Keratinocyte (primary cell): ENCODE results near the gene CERK. TPM values are rescaled to one million over a fixed set of nuclear protein-coding genes. Genes with fewer than 3 reads are reported as not detected.
A peak's percentile ranks its signal among the peaks of the same experiment; 100 is the strongest.

Experiments
- DNase-seq: peaks from one replicate; pipeline ENCODE4 v3.0.0-alpha.2; 2011; ENCODE audit warnings: low read depth, missing footprints, low spot score
- FAIRE-seq: peaks from 2 replicates; lab custom pipeline; 2011; peaks lifted over from hg19 to GRCh38; lab: Jason Lieb, UNC
- H2AFZ ChIP-seq: 2 replicates; pipeline ENCODE4 v1.6.0; 2012; ENCODE audit warnings: low read length, control low read depth, inconsistent platforms; ENCODE audit not compliant: control insufficient read depth
- H3K27ac ChIP-seq: 2 replicates; pipeline ENCODE4 v1.5.1; 2011; ENCODE audit warnings: low read length; ENCODE audit not compliant: control insufficient read depth, insufficient read depth
- H3K27me3 ChIP-seq: 3 replicates; pipeline ENCODE4 v1.6.0; 2011; ENCODE audit warnings: low read length; ENCODE audit not compliant: control insufficient read depth, insufficient read depth; ENCODE audit errors: extremely low read depth
- H3K36me3 ChIP-seq, 2 experiments: 2 replicates in 1 of 2; 3 replicates in 1 of 2; pipeline ENCODE4 v1.5.1; 2011; ENCODE audit warnings: low read length in 2 of 2, mild to moderate bottlenecking in 1 of 2; ENCODE audit not compliant: control insufficient read depth in 2 of 2, insufficient read depth in 2 of 2; ENCODE audit errors: extremely low read depth in 1 of 2
- H3K4me1 ChIP-seq: 3 replicates; pipeline ENCODE4 v1.5.1; 2011; ENCODE audit warnings: low read length; ENCODE audit not compliant: control insufficient read depth, insufficient read depth; ENCODE audit errors: extremely low read depth
- H3K4me2 ChIP-seq: 3 replicates; pipeline ENCODE4 v1.6.0; 2011; ENCODE audit warnings: low read depth, low read length; ENCODE audit not compliant: control insufficient read depth, insufficient read depth; ENCODE audit errors: extremely low read depth
- H3K4me3 ChIP-seq, 3 experiments: fragments of 200-600 bp in 1 of 3; sonication (generic) in 1 of 3; 2 replicates in 2 of 3; 3 replicates in 1 of 3; pipeline ENCODE4 v1.5.1; 2011 to 2016; ENCODE audit warnings: low read length in 3 of 3, mild to moderate bottlenecking in 3 of 3, control low read depth in 2 of 3, inconsistent platforms in 1 of 3, low read depth in 1 of 3, mixed read lengths in 1 of 3, mixed run types in 1 of 3, moderate library complexity in 1 of 3; ENCODE audit not compliant: control insufficient read depth in 2 of 3, insufficient read depth in 2 of 3; ENCODE audit errors: extremely low read depth in 1 of 3
- H3K79me2 ChIP-seq: 2 replicates; pipeline ENCODE4 v1.6.0; 2012; ENCODE audit warnings: low read length; ENCODE audit not compliant: control insufficient read depth, insufficient read depth
- H3K9ac ChIP-seq: 3 replicates; pipeline ENCODE4 v1.6.0; 2011; ENCODE audit warnings: low read length; ENCODE audit not compliant: control insufficient read depth, insufficient read depth; ENCODE audit errors: extremely low read depth
- H3K9me1 ChIP-seq: 3 replicates; pipeline ENCODE4 v1.6.0; 2011; ENCODE audit warnings: low read length; ENCODE audit not compliant: control insufficient read depth, insufficient read depth; ENCODE audit errors: extremely low read depth
- H3K9me3 ChIP-seq: 2 replicates; pipeline ENCODE4 v1.5.1; 2012; ENCODE audit warnings: low read depth, low read length; ENCODE audit not compliant: control insufficient read depth
- H4K20me1 ChIP-seq: 3 replicates; pipeline ENCODE4 v1.6.0; 2011; ENCODE audit warnings: low read length; ENCODE audit not compliant: control insufficient read depth, insufficient read depth; ENCODE audit errors: extremely low read depth
- CTCF ChIP-seq, 3 experiments: IDR thresholded peaks in 1 of 3; conservative IDR thresholded peaks in 1 of 3; optimal IDR thresholded peaks in 1 of 3; 2 replicates in 2 of 3; 3 replicates in 1 of 3; pipeline versions ENCODE3 to v1.5.1; 2011; ENCODE audit warnings: low read length in 3 of 3, mild to moderate bottlenecking in 3 of 3, moderate library complexity in 2 of 3, control low read depth in 1 of 3, inconsistent platforms in 1 of 3; ENCODE audit not compliant: insufficient read depth in 2 of 3; ENCODE audit errors: extremely low read depth in 1 of 3
- EZH2 ChIP-seq: IDR thresholded peaks from one replicate; pipeline ENCODE4 v1.6.1; 2012; ENCODE audit warnings: inconsistent platforms, mild to moderate bottlenecking, low read length, moderate library complexity
- dilution Hi-C: fragments of 300-500 bp; cut with MboI; formaldehyde crosslinking; loops from one replicate; pipeline ENCODE4 v1.7.0; 2020; ENCODE audit warnings: low sequenced_read_pairs; ENCODE audit not compliant: extremely low pct_ligation_motif_present
- polyA plus RNA-seq, 5 experiments: library from polyadenylated mRNA; depleted of rRNA in 3 of 5; stranded (reverse) in 3 of 5; stranded (forward) in 1 of 5; unstranded in 1 of 5; fragments of >200 nt; gene quantifications; 1 replicate in 1 of 5; 2 replicates in 3 of 5; 3 replicates in 1 of 5; pipeline versions ENCODE4 v1.2.1 to v1.2.3, GENCODE V29; 2011 to 2012; ENCODE audit warnings: missing spikeins in 2 of 5, low read depth in 1 of 5, low replicate concordance in 1 of 5

CERK gene
- polyA plus RNA-seq, 1 donor (not counting 4 experiments of a cell fraction or from before 2014, with no cell fraction given), result 11.9 TPM

GRCh38 chr22:46736705-46737104 lies 1.3 kb downstream of the CERK start:
- TF ChIP-seq CTCF (optimal IDR thresholded peaks at IDR 0.05 in 1 of 3, IDR thresholded peaks at IDR 0.05 in 1 of 3, conservative IDR thresholded peaks at IDR 0.05 in 1 of 3; ENCODE audit: extremely low read depth in 1 of 3, insufficient read depth in 2 of 3, low read length in 3 of 3) (no peak), EZH2 (no peak)
- H3K9me3 ChIP-seq, result no peaks in the 10 kb centered on the region
- H4K20me1 ChIP-seq, result no peaks in the 10 kb centered on the region
- FAIRE-seq (no peak), DNase-seq (no peak)
- peaks cover 20% of the 10 kb centered on the region for H3K79me2 ChIP-seq
- H3K4me3 ChIP-seq, result peak overlapping the region in 1 of 3 experiments; percentile 5
- dilution Hi-C loops, result no loop called here
- H3K9ac ChIP-seq, result no peak overlapping the region
- no peak overlapping the region for H2AFZ ChIP-seq
- no peaks in the 10 kb centered on the region for H3K9me1 ChIP-seq
- no peak overlapping the region for H3K27ac ChIP-seq
- no peaks in the 10 kb centered on the region for H3K36me3 ChIP-seq
- H3K27me3 ChIP-seq, result no peaks in the 10 kb centered on the region
- peak overlapping the region; percentile 90 for H3K4me2 ChIP-seq
- peaks cover 30% of the 10 kb centered on the region for H3K4me1 ChIP-seq

GRCh38 chr22:46735747-46736608 lies 2.1 kb downstream of the CERK start:
- no peak overlapping the region for H3K4me2 ChIP-seq
- no peak overlapping the region for H3K27ac ChIP-seq
- no peaks in the 10 kb centered on the region for H3K9me3 ChIP-seq
- DNase-seq, result no peak
- no peak overlapping the region for H2AFZ ChIP-seq
- FAIRE-seq, result no peak
- peaks cover 20% of the 10 kb centered on the region for H3K79me2 ChIP-seq
- no peaks in the 10 kb centered on the region for H3K27me3 ChIP-seq
- peaks cover 37% of the 10 kb centered on the region for H3K4me1 ChIP-seq
- no peaks in the 10 kb centered on the region for H3K36me3 ChIP-seq
- no peaks in the 10 kb centered on the region for H3K9me1 ChIP-seq
- dilution Hi-C loops, result no loop called here
- no peak overlapping the region for H3K9ac ChIP-seq
- TF ChIP-seq EZH2, result no peak
- TF ChIP-seq CTCF (optimal IDR thresholded peaks at IDR 0.05 in 1 of 3, IDR thresholded peaks at IDR 0.05 in 1 of 3, conservative IDR thresholded peaks at IDR 0.05 in 1 of 3; ENCODE audit: extremely low read depth in 1 of 3, insufficient read depth in 2 of 3, low read length in 3 of 3), result no peak
- no peak overlapping the region for H3K4me3 ChIP-seq
- H4K20me1 ChIP-seq, result no peaks in the 10 kb centered on the region
